ENCODE results near the gene GTF3C2. TPM values are rescaled to one million over a fixed set of nuclear protein-coding genes. Genes with fewer than 3 reads are reported as not detected.
A peak's percentile ranks its signal among the peaks of the same experiment; 100 is the strongest.

Gene GTF3C2
- total and polyA plus RNA-seq, 9 of the 15 experiments (the other 6 are each of a cell fraction or from before 2014, with no cell fraction given): 35.5 to 96.8 (median 53.0) TPM

GRCh38 chr2:27282892-27283291 lies 73.7 kb downstream of the GTF3C2 start:
- H3K27me3 ChIP-seq (ENCODE audit: control insufficient read depth in 2 of 2, insufficient read depth in 2 of 2, low read length in 2 of 2): peaks cover 0 to 2% of the 10 kb centered on the region in 2 experiments; a peak in 1 of 5 replicates
- intact Hi-C loops (cut with micrococcal nuclease): loop anchor here (10.0 kb wide), 1 partner anchor 438 kb away; the partner anchor contains the start of gene DPYSL5
- in situ Hi-C loops (cut with MboI): loop anchor here (5.0 kb wide), 1 partner anchor 186 kb away; no protein-coding TSS in a partner anchor
- DNase-seq (ENCODE audit: extremely low read depth in 1 of 4, low spot score in 3 of 4): no peak
- CTCF ChIA-PET (ENCODE audit: low intra/inter-chr PET ratio): no interaction called here
- peaks cover 6 to 17% of the 10 kb centered on the region in 2 experiments for H3K4me1 ChIP-seq (replicated peaks in 1 of 2; ENCODE audit: control insufficient read depth in 2 of 2, insufficient read depth in 2 of 2, low read length in 2 of 2)
- H3K9me3 ChIP-seq (replicated peaks; ENCODE audit: control insufficient read depth, insufficient read depth, low read depth, low read length): no peaks in the 10 kb centered on the region
- POLR2A ChIA-PET: interaction anchor here (0.6 to 1.4 kb wide), 6 partner anchors 10 to 257 kb away, joined by 3 to 8 read pairs (median 3); partner anchors contain the start of gene KHK
- no peak overlapping the region for H3K4me2 ChIP-seq (ENCODE audit: insufficient read depth, low read length)
- no peak for FAIRE-seq
- no peak overlapping the region for H3K4me3 ChIP-seq
- H3K36me3 ChIP-seq (ENCODE audit: control insufficient read depth, insufficient read depth, low read length): no peaks in the 10 kb centered on the region
- TF ChIP-seq NFE2 (IDR thresholded peaks at IDR 0.05; ENCODE audit: low read depth) (peak; percentile 52; the same call in 1 of the 2 replicates), SNIP1 (IDR thresholded peaks at IDR 0.05; ENCODE audit: low read depth) (no peak), ZNF316 (IDR thresholded peaks at IDR 0.05) (peak; percentile 51), PHB2 (IDR thresholded peaks at IDR 0.05; ENCODE audit: low read depth) (no peak), HSF4 (CRISPR knock-in tag; IDR thresholded peaks at IDR 0.05; ENCODE audit: borderline replicate concordance) (no peak), MAFK (IDR thresholded peaks at IDR 0.05; ENCODE audit: low read length) (peak; percentile 26; the same call in 1 of the 2 replicates), C11orf30 (IDR thresholded peaks at IDR 0.05; ENCODE audit: low read depth) (peak; percentile 69)
- TF ChIP-seq, protein P1, sequence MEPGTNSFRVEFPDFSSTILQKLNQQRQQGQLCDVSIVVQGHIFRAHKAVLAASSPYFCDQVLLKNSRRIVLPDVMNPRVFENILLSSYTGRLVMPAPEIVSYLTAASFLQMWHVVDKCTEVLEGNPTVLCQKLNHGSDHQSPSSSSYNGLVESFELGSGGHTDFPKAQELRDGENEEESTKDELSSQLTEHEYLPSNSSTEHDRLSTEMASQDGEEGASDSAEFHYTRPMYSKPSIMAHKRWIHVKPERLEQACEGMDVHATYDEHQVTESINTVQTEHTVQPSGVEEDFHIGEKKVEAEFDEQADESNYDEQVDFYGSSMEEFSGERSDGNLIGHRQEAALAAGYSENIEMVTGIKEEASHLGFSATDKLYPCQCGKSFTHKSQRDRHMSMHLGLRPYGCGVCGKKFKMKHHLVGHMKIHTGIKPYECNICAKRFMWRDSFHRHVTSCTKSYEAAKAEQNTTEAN (CRISPR knock-in tag; IDR thresholded peaks at IDR 0.05): no peak
- no peaks in the 10 kb centered on the region for H3K79me2 ChIP-seq (ENCODE audit: control insufficient read depth, insufficient read depth, low read length)
- WGBS (ENCODE audit: insufficient coverage, low coverage, missing lambda C conversion rate): 19% methylated on average over 5 of the region's 5 CpGs
- 0 out of 3 replicates have a peak, but pooled peaks have one; percentile 17 for ATAC-seq
- BruUV-seq (replicated peaks): no TSS peak
- no peaks in the 10 kb centered on the region for H3K9me1 ChIP-seq (ENCODE audit: control insufficient read depth, insufficient read depth, low read length)
- no peak overlapping the region for H3K27ac ChIP-seq (ENCODE audit: extremely low read depth, low read depth, low read length)
- H3K9ac ChIP-seq (ENCODE audit: insufficient read depth in 1 of 2, low read depth in 2 of 2, low read length in 2 of 2): peak overlapping the region in 1 of 2 experiments; percentile 41; a peak in 1 of 4 replicates
- peak overlapping the region; percentile 62 for H2AFZ ChIP-seq (ENCODE audit: low read depth, low read length)
- H4K20me1 ChIP-seq (replicated peaks; ENCODE audit: control insufficient read depth, insufficient read depth, low read length): no peaks in the 10 kb centered on the region
